ENCODE results near the gene NLRP9. TPM values are rescaled to one million over a fixed set of nuclear protein-coding genes. Genes with fewer than 3 reads are reported as not detected.

NLRP9 gene
- total RNA-seq, 3 donors from 2014 or later (not counting 1 experiment from before 2014, with no cell fraction given) = not detected

DNA sequence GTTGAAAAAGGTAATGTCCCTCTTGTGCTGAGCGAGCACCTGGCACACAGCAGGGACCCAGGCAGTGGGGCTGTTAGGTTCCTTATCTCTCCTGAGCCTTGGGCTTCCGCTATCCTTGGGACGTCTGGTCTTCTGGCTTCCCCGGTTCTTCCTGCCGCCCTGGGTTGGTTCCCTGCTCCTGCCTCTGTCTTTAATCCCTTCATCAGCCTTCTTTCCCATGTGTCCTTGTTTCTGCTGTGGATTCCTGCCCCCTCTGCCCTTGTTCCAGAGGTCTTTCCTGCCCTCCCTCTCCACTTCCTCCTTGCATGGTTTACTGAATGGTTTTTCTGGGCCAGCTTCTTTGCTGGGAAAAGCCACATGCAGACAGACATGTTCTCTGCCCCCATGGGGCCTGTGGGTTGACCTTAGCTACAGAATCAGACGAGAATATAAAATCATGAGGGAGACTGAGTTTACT is 60.6 kb downstream of the NLRP9 start:
- Mint-ChIP-seq H3K9me3 (no peaks in the 10 kb centered on the region), H3K27me3 (ENCODE audit: low read depth in 2 of 2) (no peaks in the 10 kb centered on the region), H3K4me1 (peaks cover 45 to 49% of the 10 kb centered on the region in 2 donors), H3K27ac (peak overlapping the region; percentile 65 to 88), H3K4me3 (peak overlapping the region; percentile 29), H3K36me3 (no peaks in the 10 kb centered on the region)
- WGBS (ENCODE audit: insufficient coverage) = 83% methylated on average over 6 of the region's 6 CpGs
- Histone ChIP-seq H3K27ac (ENCODE audit: low read length) (peak overlapping the region; percentile 76), H3K27me3 (ENCODE audit: control insufficient read depth, insufficient read depth, low read length) (no peaks in the 10 kb centered on the region), H3K9me3 (ENCODE audit: control insufficient read depth, insufficient read depth, low read length) (no peaks in the 10 kb centered on the region), H3K36me3 (ENCODE audit: control insufficient read depth, insufficient read depth, low read length) (peaks cover 41% of the 10 kb centered on the region), H3K4me1 (ENCODE audit: control insufficient read depth, insufficient read depth, low read length) (peaks cover 59% of the 10 kb centered on the region), H3K4me3 (ENCODE audit: low read length) (no peak overlapping the region)
- TF ChIP-seq, protein P1, sequence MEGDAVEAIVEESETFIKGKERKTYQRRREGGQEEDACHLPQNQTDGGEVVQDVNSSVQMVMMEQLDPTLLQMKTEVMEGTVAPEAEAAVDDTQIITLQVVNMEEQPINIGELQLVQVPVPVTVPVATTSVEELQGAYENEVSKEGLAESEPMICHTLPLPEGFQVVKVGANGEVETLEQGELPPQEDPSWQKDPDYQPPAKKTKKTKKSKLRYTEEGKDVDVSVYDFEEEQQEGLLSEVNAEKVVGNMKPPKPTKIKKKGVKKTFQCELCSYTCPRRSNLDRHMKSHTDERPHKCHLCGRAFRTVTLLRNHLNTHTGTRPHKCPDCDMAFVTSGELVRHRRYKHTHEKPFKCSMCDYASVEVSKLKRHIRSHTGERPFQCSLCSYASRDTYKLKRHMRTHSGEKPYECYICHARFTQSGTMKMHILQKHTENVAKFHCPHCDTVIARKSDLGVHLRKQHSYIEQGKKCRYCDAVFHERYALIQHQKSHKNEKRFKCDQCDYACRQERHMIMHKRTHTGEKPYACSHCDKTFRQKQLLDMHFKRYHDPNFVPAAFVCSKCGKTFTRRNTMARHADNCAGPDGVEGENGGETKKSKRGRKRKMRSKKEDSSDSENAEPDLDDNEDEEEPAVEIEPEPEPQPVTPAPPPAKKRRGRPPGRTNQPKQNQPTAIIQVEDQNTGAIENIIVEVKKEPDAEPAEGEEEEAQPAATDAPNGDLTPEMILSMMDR (IDR thresholded peaks at IDR 0.05) = no peak
- DNase-seq (no peak), ATAC-seq (no peak)
- intact Hi-C loops (cut with micrococcal nuclease) = no loop called here

DNA sequence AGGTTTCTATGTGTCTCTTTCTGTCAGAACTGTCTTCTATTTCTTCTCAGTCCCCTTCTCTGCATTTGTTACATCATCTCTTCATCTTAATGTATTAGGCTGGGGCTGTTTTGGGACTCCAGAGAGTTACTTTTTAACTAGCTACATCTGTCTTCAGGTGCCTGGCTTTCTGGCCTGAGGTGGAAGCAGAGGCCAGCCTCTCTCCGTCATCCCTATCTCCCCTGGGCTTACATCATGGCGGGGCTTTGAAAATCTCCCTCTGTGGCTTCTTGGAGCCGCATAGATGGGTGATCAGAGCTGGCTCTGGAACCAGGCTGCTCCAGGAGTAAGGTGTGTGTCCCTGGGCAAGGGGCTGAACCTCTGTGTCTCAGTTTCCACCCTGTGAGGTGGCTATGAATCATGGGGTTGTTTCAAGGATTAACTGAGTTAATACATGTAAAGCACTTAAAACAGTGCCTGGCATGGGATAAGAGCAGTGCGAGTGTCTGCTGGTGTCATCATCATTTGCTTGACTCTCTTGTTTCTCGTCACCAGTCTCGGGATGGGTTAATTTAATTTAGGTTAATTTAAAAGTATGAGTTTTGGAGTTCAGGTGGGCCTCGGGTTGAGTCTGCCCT is 61.2 kb downstream of the NLRP9 start:
- H3K4me1 ChIP-seq (ENCODE audit: control insufficient read depth, insufficient read depth, low read length) = peaks cover 59% of the 10 kb centered on the region
- TF ChIP-seq, protein P1 (IDR thresholded peaks at IDR 0.05) = no peak
- Mint-ChIP-seq H3K4me3 (peak overlapping the region; percentile 93), H3K36me3 (no peaks in the 10 kb centered on the region), H3K9me3 (no peaks in the 10 kb centered on the region), H3K27ac (peak overlapping the region; percentile 88 to 99), H3K27me3 (ENCODE audit: low read depth in 2 of 2) (no peaks in the 10 kb centered on the region), H3K4me1 (peaks cover 45 to 49% of the 10 kb centered on the region in 2 donors)
- WGBS (ENCODE audit: insufficient coverage) = 89% methylated on average over 7 of the region's 7 CpGs
- H3K36me3 ChIP-seq (ENCODE audit: control insufficient read depth, insufficient read depth, low read length) = peaks cover 40% of the 10 kb centered on the region
- no peak for DNase-seq
- no peak overlapping the region for H3K4me3 ChIP-seq (ENCODE audit: low read length)
- H3K27ac ChIP-seq (ENCODE audit: low read length) = peak overlapping the region; percentile 76
- H3K27me3 ChIP-seq (ENCODE audit: control insufficient read depth, insufficient read depth, low read length) = no peaks in the 10 kb centered on the region
- intact Hi-C loops (cut with micrococcal nuclease) = no loop called here
- H3K9me3 ChIP-seq (ENCODE audit: control insufficient read depth, insufficient read depth, low read length) = no peaks in the 10 kb centered on the region
- no peak for ATAC-seq

DNA sequence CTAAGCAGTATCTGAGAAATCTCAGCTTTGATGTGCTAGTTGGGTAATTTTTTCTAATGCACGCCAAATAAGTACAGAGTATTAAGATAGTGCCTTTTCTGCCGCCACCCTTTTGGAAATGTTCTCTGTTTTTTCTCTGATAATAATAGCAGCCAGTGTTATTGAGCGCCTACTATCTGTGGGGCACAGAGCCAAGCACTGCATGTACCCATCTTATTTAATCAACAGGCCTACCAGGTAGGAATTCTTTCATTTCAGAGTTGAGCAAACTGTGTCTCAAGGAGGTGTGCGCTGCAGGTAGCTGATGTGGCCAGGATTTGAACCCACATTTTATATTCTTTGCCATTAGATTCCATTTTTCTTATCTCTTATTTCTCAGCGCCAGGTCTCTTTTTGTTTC is 61.8 kb downstream of the NLRP9 start:
- Histone ChIP-seq H3K4me1 (ENCODE audit: control insufficient read depth, insufficient read depth, low read length) (peaks cover 59% of the 10 kb centered on the region), H3K27me3 (ENCODE audit: control insufficient read depth, insufficient read depth, low read length) (no peaks in the 10 kb centered on the region), H3K4me3 (ENCODE audit: low read length) (no peak overlapping the region), H3K27ac (ENCODE audit: low read length) (peak overlapping the region; percentile 93), H3K36me3 (ENCODE audit: control insufficient read depth, insufficient read depth, low read length) (peaks cover 37% of the 10 kb centered on the region), H3K9me3 (ENCODE audit: control insufficient read depth, insufficient read depth, low read length) (no peaks in the 10 kb centered on the region)
- Mint-ChIP-seq H3K4me3 (peak overlapping the region; percentile 93), H3K9me3 (no peaks in the 10 kb centered on the region), H3K36me3 (no peaks in the 10 kb centered on the region), H3K27me3 (ENCODE audit: low read depth in 2 of 2) (no peaks in the 10 kb centered on the region), H3K27ac (peak overlapping the region; percentile 88 to 99), H3K4me1 (peaks cover 49 to 52% of the 10 kb centered on the region in 2 donors)
- ATAC-seq = no peak
- 95% methylated on average over 5 of the region's 5 CpGs for WGBS (ENCODE audit: insufficient coverage)
- intact Hi-C loops (cut with micrococcal nuclease) = no loop called here
- DNase-seq = no peak
- TF ChIP-seq, protein P1 (IDR thresholded peaks at IDR 0.05) = no peak

Measured in natural killer cell (primary cell).